Measurements from ENCODE around the gene GALNT7. TPM values are rescaled to one million over a fixed set of nuclear protein-coding genes. Genes with fewer than 3 reads are reported as not detected.
A peak's percentile ranks its signal among the peaks of the same experiment; 100 is the strongest.

Gene GALNT7
- total RNA-seq, 1 experiment from 2014 or later = 18.3 TPM

- DNase-seq (ENCODE audit: low read depth) = no peak
Observed at GRCh38 chr4:173265751-173266150, 97.1 kb downstream of the GALNT7 start.

- DNase-seq (ENCODE audit: low read depth) = no peak
Observed at GRCh38 chr4:173267711-173268110, 99.1 kb downstream of the GALNT7 start.

GRCh38 chr4:173269280-173269679, 100.7 kb downstream of the GALNT7 start:
- DNase-seq (ENCODE audit: low read depth) = no peak

- DNase-seq (ENCODE audit: low read depth) = peak; percentile 25
Observed at GRCh38 chr4:173270312-173271027, 101.9 kb downstream of the GALNT7 start.

GRCh38 chr4:173272314-173272713, 103.7 kb downstream of the GALNT7 start:
- no peak for DNase-seq (ENCODE audit: low read depth)

- DNase-seq (ENCODE audit: low read depth) = peak; percentile 14
Observed at GRCh38 chr4:173272996-173273395, 104.4 kb downstream of the GALNT7 start.

- DNase-seq (ENCODE audit: low read depth) = no peak
Observed at GRCh38 chr4:173273941-173274340, 105.3 kb downstream of the GALNT7 start.

- DNase-seq (ENCODE audit: low read depth) = no peak
Observed at GRCh38 chr4:173274744-173275143, 106.1 kb downstream of the GALNT7 start.

GRCh38 chr4:173275150-173275549, 106.5 kb downstream of the GALNT7 start:
- DNase-seq (ENCODE audit: low read depth) = no peak

GRCh38 chr4:173277340-173277739, 108.7 kb downstream of the GALNT7 start:
- no peak for DNase-seq (ENCODE audit: low read depth)

- no peak for DNase-seq (ENCODE audit: low read depth)
Observed at GRCh38 chr4:173280998-173281397, 112.4 kb downstream of the GALNT7 start.

- no peak for DNase-seq (ENCODE audit: low read depth)
Observed at GRCh38 chr4:173281406-173282255, 113.0 kb downstream of the GALNT7 start.

GRCh38 chr4:173282256-173282562, 113.6 kb downstream of the GALNT7 start:
- DNase-seq (ENCODE audit: low read depth) = no peak

- DNase-seq (ENCODE audit: low read depth) = no peak
Observed at GRCh38 chr4:173282626-173283025, 114.0 kb downstream of the GALNT7 start.

GRCh38 chr4:173284463-173284862, 115.9 kb downstream of the GALNT7 start:
- DNase-seq (ENCODE audit: low read depth) = no peak

GRCh38 chr4:173287486-173287885, 118.9 kb downstream of the GALNT7 start:
- DNase-seq (ENCODE audit: low read depth) = no peak

GRCh38 chr4:173288296-173288695, 119.7 kb downstream of the GALNT7 start:
- DNase-seq (ENCODE audit: low read depth) = peak; percentile 53

- no peak for DNase-seq (ENCODE audit: low read depth)
Observed at GRCh38 chr4:173288698-173289352, 120.2 kb downstream of the GALNT7 start.

GRCh38 chr4:173289353-173289727, 120.7 kb downstream of the GALNT7 start:
- DNase-seq (ENCODE audit: low read depth) = no peak

GRCh38 chr4:173291899-173292298, 123.3 kb downstream of the GALNT7 start:
- no peak for DNase-seq (ENCODE audit: low read depth)

- no peak for DNase-seq (ENCODE audit: low read depth)
Observed at GRCh38 chr4:173293663-173294062, 125.1 kb downstream of the GALNT7 start.

GRCh38 chr4:173294444-173294843, 125.8 kb downstream of the GALNT7 start:
- no peak for DNase-seq (ENCODE audit: low read depth)

All from RPMI7951 (cell line).